GM10266 (cell line): ENCODE measurements around the gene STRIP2.

Experiments
- DNase-seq: peaks from one replicate; pipeline ENCODE4 v3.0.0; 2012; ENCODE audit errors: extremely low spot score
- TF ChIP-seq, protein P1 (sequence below): IDR thresholded peaks from 2 replicates; pipeline ENCODE4 v1.5.1; 2012; ENCODE audit warnings: mild to moderate bottlenecking, low read depth; ENCODE audit not compliant: control insufficient read depth, insufficient read depth; ENCODE audit errors: missing control alignments

STRIP2 gene

DNA sequence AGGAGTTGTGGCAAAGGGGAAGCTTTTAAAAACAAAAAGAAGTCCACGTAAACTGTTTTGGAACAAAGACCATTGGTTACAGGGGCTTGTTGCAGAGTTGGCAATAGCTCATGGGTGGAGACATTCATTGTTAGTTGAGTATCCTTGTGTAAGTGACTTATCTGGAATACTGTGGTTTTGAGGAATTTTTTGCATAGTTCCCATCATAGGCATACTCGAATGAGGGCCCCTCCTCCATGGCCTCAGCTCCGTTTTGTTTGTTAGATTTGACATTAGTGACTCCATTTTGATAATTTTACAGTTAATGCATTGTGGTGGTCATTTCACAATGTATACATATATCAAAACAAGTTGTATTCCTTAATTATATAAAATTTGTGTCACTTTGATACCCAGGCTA, 55.3 kb downstream of the STRIP2 start:
- TF ChIP-seq, protein P1, sequence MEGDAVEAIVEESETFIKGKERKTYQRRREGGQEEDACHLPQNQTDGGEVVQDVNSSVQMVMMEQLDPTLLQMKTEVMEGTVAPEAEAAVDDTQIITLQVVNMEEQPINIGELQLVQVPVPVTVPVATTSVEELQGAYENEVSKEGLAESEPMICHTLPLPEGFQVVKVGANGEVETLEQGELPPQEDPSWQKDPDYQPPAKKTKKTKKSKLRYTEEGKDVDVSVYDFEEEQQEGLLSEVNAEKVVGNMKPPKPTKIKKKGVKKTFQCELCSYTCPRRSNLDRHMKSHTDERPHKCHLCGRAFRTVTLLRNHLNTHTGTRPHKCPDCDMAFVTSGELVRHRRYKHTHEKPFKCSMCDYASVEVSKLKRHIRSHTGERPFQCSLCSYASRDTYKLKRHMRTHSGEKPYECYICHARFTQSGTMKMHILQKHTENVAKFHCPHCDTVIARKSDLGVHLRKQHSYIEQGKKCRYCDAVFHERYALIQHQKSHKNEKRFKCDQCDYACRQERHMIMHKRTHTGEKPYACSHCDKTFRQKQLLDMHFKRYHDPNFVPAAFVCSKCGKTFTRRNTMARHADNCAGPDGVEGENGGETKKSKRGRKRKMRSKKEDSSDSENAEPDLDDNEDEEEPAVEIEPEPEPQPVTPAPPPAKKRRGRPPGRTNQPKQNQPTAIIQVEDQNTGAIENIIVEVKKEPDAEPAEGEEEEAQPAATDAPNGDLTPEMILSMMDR = no peak
- no peak for DNase-seq

DNA sequence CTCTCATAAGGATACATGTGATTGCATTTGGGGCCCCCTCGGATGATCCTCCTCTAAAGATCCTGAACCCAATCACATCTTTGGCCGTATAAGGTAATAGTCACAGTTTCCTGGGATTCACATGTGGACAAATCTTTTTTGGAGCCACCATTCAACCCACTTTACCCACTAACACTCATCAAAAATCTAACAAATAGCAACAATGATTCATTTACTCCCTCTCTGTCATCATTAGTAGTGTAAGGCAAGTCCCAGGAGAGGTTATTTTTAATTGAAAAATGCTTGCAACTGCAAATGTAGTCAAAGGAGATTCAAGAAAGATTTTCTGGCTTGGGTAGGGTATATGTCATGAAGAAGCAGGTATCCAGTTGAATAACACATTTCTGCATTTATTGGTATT, 58.2 kb downstream of the STRIP2 start:
- DNase-seq = no peak
- TF ChIP-seq, protein P1 = no peak

DNA sequence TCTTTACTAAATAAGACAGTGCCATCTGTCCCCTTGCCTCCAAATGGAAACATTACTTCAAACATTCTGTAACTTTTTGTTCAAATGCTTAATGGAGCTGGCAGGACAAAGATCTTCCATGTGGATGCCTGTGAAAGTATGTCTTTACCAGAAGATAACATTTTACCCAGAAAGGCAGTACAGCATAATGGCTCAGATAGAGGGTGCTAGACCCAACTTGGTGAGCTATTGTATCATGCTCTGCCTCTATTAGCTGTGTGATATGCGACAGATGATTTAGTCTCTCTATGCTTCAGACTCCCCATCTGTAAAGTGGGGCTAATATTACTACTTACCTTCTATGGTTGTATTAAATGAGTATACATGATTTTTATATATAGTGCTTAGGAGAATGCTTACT, 59.3 kb downstream of the STRIP2 start:
- no peak for DNase-seq
- TF ChIP-seq, protein P1 = no peak

DNA sequence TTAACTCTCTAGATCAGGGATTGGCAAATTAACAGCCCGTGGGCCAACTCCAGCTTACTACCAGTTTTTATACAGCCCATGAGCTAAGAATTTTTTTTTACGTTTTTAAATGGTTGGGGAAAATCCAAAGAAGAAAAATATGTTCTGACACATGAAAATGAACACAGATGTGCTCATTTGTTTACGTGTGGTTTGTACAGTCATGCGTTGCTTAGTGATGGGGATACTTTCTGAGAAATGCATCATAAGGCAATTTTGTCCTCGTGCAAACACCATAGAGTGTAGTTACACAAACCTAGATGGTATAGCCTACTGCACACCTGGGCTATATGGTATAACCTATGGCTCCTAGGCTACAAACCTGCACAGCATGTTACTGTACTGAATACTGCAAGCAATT, 59.8 kb downstream of the STRIP2 start:
- no peak for DNase-seq
- TF ChIP-seq, protein P1 = no peak

DNA sequence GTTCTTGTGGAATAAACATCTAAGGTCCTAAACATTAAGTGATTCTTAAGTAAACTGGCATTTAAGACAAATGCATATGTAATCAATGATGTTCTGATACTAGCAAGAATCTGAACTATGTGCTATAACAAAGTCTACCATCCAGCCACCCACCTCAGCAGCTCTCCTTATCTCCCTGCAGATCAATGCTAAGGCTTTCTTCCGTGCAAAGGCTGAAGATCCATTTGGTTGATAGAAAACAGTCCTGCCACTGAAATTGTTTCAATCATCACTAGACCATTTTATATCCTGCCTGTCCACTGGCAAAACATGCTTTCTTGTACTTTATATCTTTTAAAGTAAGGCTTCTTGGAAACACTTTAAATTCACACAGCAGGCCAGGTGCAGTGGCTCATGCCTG, 61.8 kb downstream of the STRIP2 start:
- TF ChIP-seq, protein P1 = no peak
- DNase-seq = no peak

DNA sequence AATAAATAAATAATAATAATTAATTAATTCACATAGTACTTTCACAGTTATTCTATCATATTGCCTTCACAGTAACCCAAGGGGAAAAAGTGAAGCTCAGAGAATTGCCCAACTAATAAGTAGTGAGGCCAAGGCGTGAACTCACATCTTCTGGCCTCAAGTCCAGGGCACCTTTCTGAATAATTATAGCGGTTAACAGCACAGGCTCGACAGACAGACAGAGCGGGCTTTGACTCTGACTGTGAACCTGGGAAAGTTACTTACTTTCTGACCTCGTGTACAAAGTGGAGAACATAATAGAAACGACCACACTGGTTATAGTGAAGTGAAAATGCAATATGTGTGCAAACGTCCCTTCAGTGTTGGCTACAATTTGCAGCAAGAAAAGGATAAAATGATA, 62.4 kb downstream of the STRIP2 start:
- TF ChIP-seq, protein P1 = no peak
- no peak for DNase-seq

DNA sequence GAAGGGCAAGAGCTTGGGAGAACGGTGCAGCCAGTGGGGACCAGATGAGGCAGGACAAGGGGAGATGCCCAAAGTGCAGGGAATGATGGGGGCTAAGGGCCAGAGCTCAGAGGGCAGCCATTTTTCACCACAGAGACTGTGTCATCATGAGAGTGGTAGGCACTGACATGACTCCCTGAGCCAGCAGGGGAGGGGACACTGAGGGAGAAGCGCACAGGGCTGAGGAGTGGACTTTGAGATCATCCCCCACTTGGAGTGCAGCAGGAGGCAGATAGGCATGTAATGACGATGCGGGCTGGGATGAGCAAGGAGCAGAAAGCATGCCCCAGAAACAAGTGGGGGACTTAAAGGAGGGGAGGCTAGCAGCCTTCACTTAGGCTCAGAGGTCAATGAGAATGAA, 62.9 kb downstream of the STRIP2 start:
- TF ChIP-seq, protein P1 = no peak
- no peak for DNase-seq
